Effector CD4-positive, alpha-beta T cell (primary cell): ENCODE data around the gene OR10S1. TPM values are rescaled to one million over a fixed set of nuclear protein-coding genes. Genes with fewer than 3 reads are reported as not detected.
"Not testable (repeated sequence)": the region's sequence is repeated elsewhere in the genome, so short reads cannot be mapped to it uniquely, and the experiment has no call there.

ENCODE experiments used
- DNase-seq: peaks from one replicate; pipeline ENCODE4 v3.0.0-alpha.2; 2020
- total RNA-seq: gene quantifications from one replicate; lab custom pipeline; 2026; lab: John Stamatoyannopoulos, UW

The OR10S1 gene
- not detected for total RNA-seq

DNA sequence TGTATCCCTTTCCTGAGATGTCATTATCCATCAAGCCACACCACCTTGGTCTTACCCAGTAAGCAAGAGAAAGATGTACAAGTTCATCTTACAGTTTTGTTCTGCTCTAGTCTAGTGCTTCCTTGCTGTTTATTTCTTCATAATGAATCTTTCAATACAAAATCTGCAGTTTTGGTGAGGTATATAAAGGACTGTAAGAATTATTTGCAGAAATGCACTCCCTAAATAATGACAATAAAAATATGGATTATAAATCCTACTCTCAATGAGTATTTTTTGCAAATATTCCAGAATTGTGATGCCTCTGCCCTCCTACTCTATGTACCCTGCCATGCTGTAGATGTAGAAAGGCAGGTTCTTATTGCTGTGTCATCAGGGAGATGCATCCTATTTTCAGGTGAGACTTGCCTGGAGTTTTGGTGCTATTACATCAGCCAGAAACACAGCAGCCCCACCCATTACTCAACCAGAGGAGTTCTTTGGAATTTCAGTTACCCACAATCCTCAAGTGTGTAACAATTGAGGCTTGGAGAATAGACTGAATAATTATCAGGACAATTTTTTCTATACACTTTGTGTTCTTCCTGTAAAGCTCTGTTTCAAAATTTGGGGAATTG lies at the start of gene OR10S1:
Gene OR10S1, minus strand, starts transcription at position 51 of the 617 bp plus-strand sequence. CDS start 117 bp downstream, outside the sequence.
- DNase-seq, result no peak

- DNase-seq, result no peak
Measured at GRCh38 chr11:124026498-124026897, 48.9 kb upstream of the OR10S1 start, which contains the start of gene OR10G8. Gene OR10G8, plus strand, starts transcription at chr11:124026798. Its CDS starts 2,825 bp downstream, at chr11:124029623.

DNA sequence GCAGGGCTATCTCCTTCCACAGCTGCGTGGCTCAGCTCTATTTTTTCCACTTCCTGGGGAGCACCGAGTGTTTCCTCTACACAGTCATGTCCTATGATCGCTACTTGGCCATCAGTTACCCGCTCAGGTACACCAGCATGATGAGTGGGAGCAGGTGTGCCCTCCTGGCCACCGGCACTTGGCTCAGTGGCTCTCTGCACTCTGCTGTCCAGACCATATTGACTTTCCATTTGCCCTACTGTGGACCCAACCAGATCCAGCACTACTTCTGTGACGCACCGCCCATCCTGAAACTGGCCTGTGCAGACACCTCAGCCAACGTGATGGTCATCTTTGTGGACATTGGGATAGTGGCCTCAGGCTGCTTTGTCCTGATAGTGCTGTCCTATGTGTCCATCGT lies 38.3 kb upstream of the OR10S1 start:
- DNase-seq, result not testable (repeated sequence)

DNA sequence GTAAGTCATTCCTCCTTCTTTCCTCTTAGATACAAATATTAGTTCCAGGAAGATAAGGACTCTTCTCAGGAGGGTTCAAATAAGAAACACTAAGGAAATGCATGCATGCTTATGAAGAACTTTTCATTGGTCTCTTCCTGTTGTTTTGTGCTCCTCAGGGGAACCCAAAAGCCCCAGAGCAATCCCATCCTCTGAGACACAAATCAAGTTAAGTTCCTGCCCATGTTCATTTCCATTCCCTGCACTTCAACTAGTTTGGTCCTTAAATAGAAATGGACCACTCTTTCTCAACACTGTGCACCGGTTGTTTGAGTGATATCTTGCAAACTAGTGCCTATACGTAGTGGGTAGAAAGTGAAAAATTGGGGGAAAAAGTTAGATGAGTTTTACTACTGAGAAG lies 35.1 kb upstream of the OR10S1 start, which contains the start of gene OR10G4:
Gene OR10G4, plus strand, starts transcription at position 301 of the 400 bp plus-strand sequence. CDS start 2,578 bp downstream, outside the sequence.
- DNase-seq, result no peak

DNA sequence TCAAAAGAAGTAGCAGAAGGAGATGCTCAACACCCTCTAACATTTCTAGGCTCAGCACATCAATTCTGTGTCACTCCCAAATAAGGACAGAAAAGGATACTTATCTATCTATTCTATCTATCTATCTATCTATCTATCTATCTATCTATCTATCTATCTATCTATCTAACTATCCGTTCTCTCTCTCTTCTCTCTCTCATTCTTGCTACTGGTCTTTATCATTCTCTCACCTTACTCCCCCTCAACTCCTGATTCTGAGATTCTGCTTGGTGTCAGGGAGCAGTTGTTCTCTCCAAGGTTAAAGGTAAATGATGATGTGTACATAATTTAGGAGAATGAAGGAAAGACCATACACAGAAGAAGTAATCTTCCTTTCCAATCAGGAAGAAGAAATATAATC lies 17.5 kb upstream of the OR10S1 start, which contains the start of gene OR10G6:
Gene OR10G6, minus strand, starts transcription at position 43 of the 400 bp plus-strand sequence. Its CDS starts 0 bp downstream, at position 43.
- no peak for DNase-seq

GRCh38 chr11:123979311-123979710 lies 1.7 kb upstream of the OR10S1 start:
- no peak for DNase-seq

GRCh38 chr11:123976770-123977560 lies 616 bp downstream of the OR10S1 start:
- DNase-seq, result no peak

GRCh38 chr11:123973816-123974215 lies 3.8 kb downstream of the OR10S1 start:
- DNase-seq, result no peak

DNA sequence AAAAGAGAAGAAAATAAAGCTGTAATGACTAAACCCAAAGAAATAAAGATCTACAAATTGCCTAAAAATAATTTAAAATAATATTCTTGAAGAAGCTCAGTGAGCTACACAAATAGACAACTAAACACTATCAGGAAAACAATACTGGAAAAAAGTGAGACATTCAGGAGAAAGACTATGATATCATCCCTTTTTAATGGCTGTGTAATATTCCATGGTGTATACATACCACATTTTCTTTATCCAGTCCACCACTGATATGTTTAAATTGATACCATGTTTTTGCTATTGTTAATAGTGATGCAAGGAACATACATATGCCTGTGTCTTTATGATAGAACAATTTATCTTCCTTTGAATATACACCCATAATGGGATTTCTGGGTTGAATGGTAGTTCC lies 20.8 kb downstream of the OR10S1 start:
- DNase-seq, result no peak

- no peak for DNase-seq
Measured at GRCh38 chr11:123945132-123945531, 32.4 kb downstream of the OR10S1 start.

DNA sequence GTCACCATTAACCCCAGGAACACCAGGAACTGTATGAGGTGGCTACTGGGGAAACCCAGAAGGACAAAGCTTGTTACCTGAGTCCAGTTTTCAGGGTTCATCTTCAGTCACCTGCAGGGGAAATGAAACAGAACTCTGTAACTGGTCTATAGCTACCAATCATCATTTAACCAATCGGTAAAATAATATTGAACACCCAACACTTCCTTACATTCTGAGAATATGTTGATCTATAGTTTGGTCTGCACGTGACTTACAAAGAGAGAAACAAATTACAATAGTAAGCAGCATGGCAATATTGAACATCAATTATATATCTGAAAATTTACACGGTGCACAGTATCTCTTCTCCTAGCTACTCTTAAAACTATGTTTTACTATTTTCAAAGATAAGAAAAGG lies 33.8 kb downstream of the OR10S1 start, which contains the start of gene OR6T1:
Gene OR6T1, minus strand, starts transcription at position 101 of the 400 bp plus-strand sequence. Its CDS starts 0 bp downstream, at position 101.
- DNase-seq, result no peak

GRCh38 chr11:123942413-123942812 lies 35.2 kb downstream of the OR10S1 start:
- DNase-seq, result no peak

DNA sequence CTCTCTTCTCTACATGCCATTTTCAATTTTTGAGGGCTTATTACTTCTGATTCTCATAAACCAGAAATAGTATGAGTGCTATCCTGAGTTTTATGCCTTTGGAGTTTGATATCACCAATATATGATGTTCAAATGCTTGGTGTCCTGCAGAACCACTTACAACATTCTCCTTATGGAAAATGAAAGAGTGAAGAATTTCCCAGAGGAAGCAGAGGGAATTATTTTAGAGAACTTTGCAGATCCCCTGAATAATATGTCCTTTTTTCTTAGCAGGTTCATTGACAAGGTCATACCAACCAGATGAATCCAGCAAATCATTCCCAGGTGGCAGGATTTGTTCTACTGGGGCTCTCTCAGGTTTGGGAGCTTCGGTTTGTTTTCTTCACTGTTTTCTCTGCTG lies 38.3 kb downstream of the OR10S1 start, which contains the start of gene OR4D5:
Gene OR4D5, plus strand, starts transcription at position 301 of the 400 bp plus-strand sequence. Its CDS starts 0 bp downstream, at position 301.
- DNase-seq, result no peak
